Measurements from ENCODE around the gene HOXB2. TPM values are rescaled to one million over a fixed set of nuclear protein-coding genes. Genes with fewer than 3 reads are reported as not detected.

Gene HOXB2
- 15.2 and 19.8 TPM in 2 replicates for total RNA-seq
- long read RNA-seq: 0 reads

- Mint-ChIP-seq H3K36me3 (ENCODE audit: insufficient read depth) (peaks cover 8% of the 10 kb centered on the region), H3K27me3 (peaks cover 86% of the 10 kb centered on the region), H3K9me3 (ENCODE audit: low read depth) (no peaks in the 10 kb centered on the region), H3K27ac (peak within 1 kb of the TSS; percentile 97), H3K4me1 (ENCODE audit: low read depth) (peaks cover 38% of the 10 kb centered on the region), H3K4me3 (ENCODE audit: low read depth) (peak within 1 kb of the TSS; percentile 81)
- no peak for DNase-seq (ENCODE audit: low spot score, unreplicated experiment)
- no peak for TF ChIP-seq CTCF (IDR thresholded peaks at IDR 0.05; ENCODE audit: unreplicated experiment)
Measured at GRCh38 chr17:48545022-48545375, at the start of gene HOXB2. HOXB2 (minus strand) TSS chr17:48545109; CDS start chr17:48544911, 198 bp downstream.

- Mint-ChIP-seq H3K27ac (no peak overlapping the region), H3K9me3 (ENCODE audit: low read depth) (no peaks in the 10 kb centered on the region), H3K4me3 (ENCODE audit: low read depth) (no peak overlapping the region), H3K27me3 (peaks cover 99% of the 10 kb centered on the region), H3K4me1 (ENCODE audit: low read depth) (peaks cover 7% of the 10 kb centered on the region), H3K36me3 (ENCODE audit: insufficient read depth) (peaks cover 1% of the 10 kb centered on the region)
- peak; percentile 79 for DNase-seq (ENCODE audit: low spot score, unreplicated experiment)
- TF ChIP-seq CTCF (IDR thresholded peaks at IDR 0.05; ENCODE audit: unreplicated experiment): peak; percentile 89
Measured at GRCh38 chr17:48593840-48594537, 49.1 kb upstream of the HOXB2 start.

GRCh38 chr17:48593126-48593829 is 48.4 kb upstream of the HOXB2 start, which contains the start of gene HOXB5:
HOXB5 (minus strand) TSS chr17:48593779; CDS start chr17:48593682, 97 bp downstream.
- no peak for DNase-seq (ENCODE audit: low spot score, unreplicated experiment)
- peak within 1 kb of the TSS; percentile 64 for H3K4me3 Mint-ChIP-seq (ENCODE audit: low read depth)

GRCh38 chr17:48592577-48592976 is 47.7 kb upstream of the HOXB2 start:
- Mint-ChIP-seq H3K27ac (no peak overlapping the region), H3K4me1 (ENCODE audit: low read depth) (peaks cover 2% of the 10 kb centered on the region), H3K27me3 (peaks cover 99% of the 10 kb centered on the region), H3K36me3 (ENCODE audit: insufficient read depth) (peaks cover 1% of the 10 kb centered on the region), H3K4me3 (ENCODE audit: low read depth) (peak overlapping the region; percentile 64), H3K9me3 (ENCODE audit: low read depth) (no peaks in the 10 kb centered on the region)
- DNase-seq (ENCODE audit: low spot score, unreplicated experiment): no peak
- no peak for TF ChIP-seq CTCF (IDR thresholded peaks at IDR 0.05; ENCODE audit: unreplicated experiment)

More at GRCh38 chr17:48593126-48593829, 48.4 kb upstream of the HOXB2 start, which contains the start of gene HOXB5:
- no peaks in the 10 kb centered on the region for H3K9me3 Mint-ChIP-seq (ENCODE audit: low read depth)
- H3K4me1 Mint-ChIP-seq (ENCODE audit: low read depth): peaks cover 7% of the 10 kb centered on the region
- H3K36me3 Mint-ChIP-seq (ENCODE audit: insufficient read depth): peaks cover 1% of the 10 kb centered on the region
- TF ChIP-seq CTCF (IDR thresholded peaks at IDR 0.05; ENCODE audit: unreplicated experiment): no peak
- H3K27ac Mint-ChIP-seq: peak within 1 kb of the TSS; percentile 24
- peaks cover 99% of the 10 kb centered on the region for H3K27me3 Mint-ChIP-seq

GRCh38 chr17:48592057-48592514 is 47.2 kb upstream of the HOXB2 start:
- DNase-seq (ENCODE audit: low spot score, unreplicated experiment): no peak
- Mint-ChIP-seq H3K4me3 (ENCODE audit: low read depth) (peak overlapping the region; percentile 45), H3K4me1 (ENCODE audit: low read depth) (peaks cover 2% of the 10 kb centered on the region), H3K27me3 (peaks cover 99% of the 10 kb centered on the region), H3K9me3 (ENCODE audit: low read depth) (no peaks in the 10 kb centered on the region), H3K27ac (no peak overlapping the region), H3K36me3 (ENCODE audit: insufficient read depth) (peaks cover 1% of the 10 kb centered on the region)
- TF ChIP-seq CTCF (IDR thresholded peaks at IDR 0.05; ENCODE audit: unreplicated experiment): no peak

Measured in progenitor cell of endocrine pancreas (in vitro differentiated cells).